ENCODE measurements around the gene CRYGB. TPM values are rescaled to one million over a fixed set of nuclear protein-coding genes. Genes with fewer than 3 reads are reported as not detected.

CRYGB gene
- total and polyA plus RNA-seq, 2 of the 13 experiments (the other 11 are each of a cell fraction or from before 2014, with no cell fraction given), result not detected

GRCh38 chr2:208129744-208130711 is 15.9 kb downstream of the CRYGB start, which contains the start of gene CRYGC (continued):
- TF ChIP-seq ZBTB8A (CRISPR knock-in tag; IDR thresholded peaks at IDR 0.05; ENCODE audit: borderline replicate concordance, low read depth), result no peak
- peak; percentile 61; the same call in 1 of the 2 replicates for TF ChIP-seq GFI1 (CRISPR knock-in tag; IDR thresholded peaks at IDR 0.05; ENCODE audit: borderline replicate concordance)
- no peak for TF ChIP-seq ELF1 (CRISPR knock-in tag; IDR thresholded peaks at IDR 0.05)
- no peak for TF ChIP-seq ZNF143 (CRISPR knock-in tag; IDR thresholded peaks at IDR 0.05)
- no peak for TF ChIP-seq ZNF225 (CRISPR knock-in tag; IDR thresholded peaks at IDR 0.05)
- no peak for TF ChIP-seq ZNF30 (CRISPR knock-in tag; IDR thresholded peaks at IDR 0.05)
- TF ChIP-seq ZBTB49 (CRISPR knock-in tag; IDR thresholded peaks at IDR 0.05; ENCODE audit: borderline replicate concordance), result no peak
- TF ChIP-seq PAWR (CRISPR knock-in tag; IDR thresholded peaks at IDR 0.05; ENCODE audit: borderline replicate concordance), result no peak
- TF ChIP-seq CEBPG (CRISPR knock-in tag; IDR thresholded peaks at IDR 0.05), result no peak
- TF ChIP-seq ZFP37 (CRISPR knock-in tag; IDR thresholded peaks at IDR 0.05; ENCODE audit: borderline replicate concordance), result no peak
- 0 out of 2 replicates have a peak, but pooled peaks have one; percentile 8 for TF ChIP-seq ZNF556 (CRISPR knock-in tag; IDR thresholded peaks at IDR 0.05; ENCODE audit: borderline replicate concordance)
- TF ChIP-seq CAMTA2 (CRISPR knock-in tag; IDR thresholded peaks at IDR 0.05; ENCODE audit: borderline replicate concordance), result no peak
- no peak for TF ChIP-seq ZNF564 (CRISPR knock-in tag; IDR thresholded peaks at IDR 0.05)
- TF ChIP-seq ZNF724P (CRISPR knock-in tag; IDR thresholded peaks at IDR 0.05; ENCODE audit: borderline replicate concordance), result no peak
- TF ChIP-seq PAX8 (CRISPR knock-in tag; IDR thresholded peaks at IDR 0.05; ENCODE audit: borderline replicate concordance), result no peak
- TF ChIP-seq KLF13 (CRISPR knock-in tag; IDR thresholded peaks at IDR 0.05), result no peak
- TF ChIP-seq FOXP1 (IDR thresholded peaks at IDR 0.05), result no peak
- no peak for TF ChIP-seq FOXP1 (CRISPR knock-in tag; IDR thresholded peaks at IDR 0.05)
- TF ChIP-seq GMEB1 (CRISPR knock-in tag; IDR thresholded peaks at IDR 0.05; ENCODE audit: borderline replicate concordance), result no peak
- TF ChIP-seq SAFB2 (CRISPR knock-in tag; IDR thresholded peaks at IDR 0.05; ENCODE audit: borderline replicate concordance, low read depth), result no peak
- no peak for TF ChIP-seq ZNF121 (CRISPR knock-in tag; IDR thresholded peaks at IDR 0.05)
- TF ChIP-seq ZNF335 (CRISPR knock-in tag; IDR thresholded peaks at IDR 0.05), result peak; percentile 60
- TF ChIP-seq ZNF333 (CRISPR knock-in tag; IDR thresholded peaks at IDR 0.05; ENCODE audit: borderline replicate concordance), result no peak
- TF ChIP-seq KDM4B (CRISPR knock-in tag; IDR thresholded peaks at IDR 0.05), result no peak
- TF ChIP-seq KLF9 (CRISPR knock-in tag; IDR thresholded peaks at IDR 0.05; ENCODE audit: low read depth), result 0 out of 2 replicates have a peak, but pooled peaks have one; percentile 39
- TF ChIP-seq NFIB (CRISPR knock-in tag; IDR thresholded peaks at IDR 0.05; ENCODE audit: borderline replicate concordance), result no peak
- TF ChIP-seq BRF2 (CRISPR knock-in tag; IDR thresholded peaks at IDR 0.05), result no peak

Data from HepG2 (cell line).